ENCODE results near the gene ATAD5. TPM values are rescaled to one million over a fixed set of nuclear protein-coding genes. Genes with fewer than 3 reads are reported as not detected.

ATAD5 gene
- total RNA-seq, 4 donors from 2014 or later = 0.10 to 0.39 (median 0.20) TPM

GRCh38 chr17:30790279-30790678, 41.5 kb upstream of the ATAD5 start:
- in situ Hi-C loops (cut with MboI; ENCODE audit: low sequenced_read_pairs in 4 of 4) = no loop called here
- no peaks in the 10 kb centered on the region for H3K27me3 ChIP-seq
- no peaks in the 10 kb centered on the region for H3K9me3 ChIP-seq
- H3K36me3 ChIP-seq = peaks cover 0 to 40% of the 10 kb centered on the region in 2 donors
- no peaks in the 10 kb centered on the region for H3K4me1 ChIP-seq
- no peak for DNase-seq
- intact Hi-C loops (cut with DNase I; ENCODE audit: low total_unique reads) = no loop called here
- no peak overlapping the region for H3K4me3 ChIP-seq
- TF ChIP-seq CTCF (IDR thresholded peaks at IDR 0.05 in 4 of 5, conservative IDR thresholded peaks at IDR 0.05 in 1 of 5) = no peak
- TF ChIP-seq POLR2A (IDR thresholded peaks at IDR 0.05) = no peak
- no peak overlapping the region for H3K27ac ChIP-seq
- no peak for ATAC-seq

- TF ChIP-seq POLR2A (IDR thresholded peaks at IDR 0.05) = no peak
- TF ChIP-seq CTCF (IDR thresholded peaks at IDR 0.05 in 4 of 5, conservative IDR thresholded peaks at IDR 0.05 in 1 of 5) = no peak
Measured at GRCh38 chr17:30793282-30793977, 38.3 kb upstream of the ATAD5 start.

GRCh38 chr17:30794372-30794771, 37.4 kb upstream of the ATAD5 start:
- intact Hi-C loops (cut with DNase I; ENCODE audit: low total_unique reads) (no loop called here), in situ Hi-C loops (cut with MboI; ENCODE audit: low sequenced_read_pairs in 4 of 4) (no loop called here)
- no peak overlapping the region for H3K27ac ChIP-seq
- TF ChIP-seq POLR2A (IDR thresholded peaks at IDR 0.05) = no peak
- no peak for TF ChIP-seq CTCF (IDR thresholded peaks at IDR 0.05 in 4 of 5, conservative IDR thresholded peaks at IDR 0.05 in 1 of 5)
- no peak overlapping the region for H3K4me3 ChIP-seq
- DNase-seq (no peak), ATAC-seq (no peak)
- H3K27me3 ChIP-seq = no peaks in the 10 kb centered on the region
- peaks cover 0 to 26% of the 10 kb centered on the region in 2 donors for H3K36me3 ChIP-seq
- no peaks in the 10 kb centered on the region for H3K4me1 ChIP-seq
- H3K9me3 ChIP-seq = no peaks in the 10 kb centered on the region

More at GRCh38 chr17:30793282-30793977, 38.3 kb upstream of the ATAD5 start:
- no peaks in the 10 kb centered on the region for H3K9me3 ChIP-seq
- DNase-seq = no peak
- H3K4me1 ChIP-seq = no peaks in the 10 kb centered on the region
- H3K27ac ChIP-seq = no peak overlapping the region
- in situ Hi-C loops (cut with MboI; ENCODE audit: low sequenced_read_pairs in 4 of 4) = no loop called here
- H3K4me3 ChIP-seq = no peak overlapping the region
- no peaks in the 10 kb centered on the region for H3K27me3 ChIP-seq
- H3K36me3 ChIP-seq = peaks cover 0 to 17% of the 10 kb centered on the region in 2 donors
- intact Hi-C loops (cut with DNase I; ENCODE audit: low total_unique reads) = no loop called here
- no peak for ATAC-seq

- intact Hi-C loops (cut with DNase I; ENCODE audit: low total_unique reads) = no loop called here
- DNase-seq (no peak), ATAC-seq (no peak)
- in situ Hi-C loops (cut with MboI; ENCODE audit: low sequenced_read_pairs in 4 of 4) = no loop called here
- Histone ChIP-seq H3K36me3 (peaks cover 0 to 33% of the 10 kb centered on the region in 2 donors), H3K9me3 (no peaks in the 10 kb centered on the region), H3K27ac (no peak overlapping the region), H3K4me3 (no peak overlapping the region), H3K4me1 (no peaks in the 10 kb centered on the region), H3K27me3 (no peaks in the 10 kb centered on the region)
- TF ChIP-seq CTCF (IDR thresholded peaks at IDR 0.05 in 4 of 5, conservative IDR thresholded peaks at IDR 0.05 in 1 of 5) (no peak), POLR2A (IDR thresholded peaks at IDR 0.05) (no peak)
Measured at GRCh38 chr17:30796016-30796415, 35.8 kb upstream of the ATAD5 start.

GRCh38 chr17:30801671-30802070, 30.1 kb upstream of the ATAD5 start:
- no peaks in the 10 kb centered on the region for H3K9me3 ChIP-seq
- in situ Hi-C loops (cut with MboI; ENCODE audit: low sequenced_read_pairs in 4 of 4) = no loop called here
- no peak for ATAC-seq
- no peaks in the 10 kb centered on the region for H3K27me3 ChIP-seq
- no peaks in the 10 kb centered on the region for H3K4me1 ChIP-seq
- H3K27ac ChIP-seq = no peak overlapping the region
- no peak overlapping the region for H3K4me3 ChIP-seq
- H3K36me3 ChIP-seq = peaks cover 0 to 47% of the 10 kb centered on the region in 2 donors
- intact Hi-C loops (cut with DNase I; ENCODE audit: low total_unique reads) = no loop called here
- DNase-seq = no peak
- no peak for TF ChIP-seq POLR2A (IDR thresholded peaks at IDR 0.05)
- TF ChIP-seq CTCF (IDR thresholded peaks at IDR 0.05 in 4 of 5, conservative IDR thresholded peaks at IDR 0.05 in 1 of 5) = no peak

Data from gastrocnemius medialis (tissue), 4 donors.